KMS-11 (cell line): Measurements from ENCODE around the gene TMEM225B.

Experiments
- H2AFZ ChIP-seq: fragments of 200-600 bp; sonication (generic); 2 replicates; pipeline ENCODE4 v1.6.1; 2016; ENCODE audit warnings: antibody characterized with exemption, mixed run types, low read depth
- H3K27ac ChIP-seq: fragments of 200-600 bp; sonication (generic); 2 replicates; pipeline ENCODE4 v1.6.1; 2016; ENCODE audit warnings: mild to moderate bottlenecking, mixed run types
- H3K27me3 ChIP-seq: fragments of 200-600 bp; sonication (generic); 2 replicates; pipeline ENCODE4 v1.6.1; 2017; ENCODE audit warnings: mild to moderate bottlenecking, low read depth, mixed run types, moderate library complexity; ENCODE audit not compliant: insufficient read depth
- H3K36me3 ChIP-seq: fragments of 200-600 bp; sonication (generic); 2 replicates; pipeline ENCODE4 v1.6.1; 2017; ENCODE audit warnings: mild to moderate bottlenecking, mixed run types; ENCODE audit not compliant: insufficient read depth
- H3K4me1 ChIP-seq: fragments of 200-600 bp; sonication (generic); 2 replicates; pipeline ENCODE4 v1.6.1; 2016; ENCODE audit warnings: mild to moderate bottlenecking, low read depth, mixed run types; ENCODE audit not compliant: poor library complexity, severe bottlenecking
- H3K4me2 ChIP-seq: fragments of 200-600 bp; sonication (generic); 2 replicates; pipeline ENCODE4 v1.7.0; 2016; ENCODE audit warnings: mild to moderate bottlenecking, mixed run types
- H3K4me3 ChIP-seq: fragments of 200-600 bp; sonication (generic); IDR thresholded peaks from 2 replicates; pipeline ENCODE4 v1.6.1; 2017; ENCODE audit warnings: low read depth, low read length, mixed read lengths; ENCODE audit not compliant: insufficient read depth
- H3K79me2 ChIP-seq: fragments of 200-600 bp; sonication (generic); 2 replicates; pipeline ENCODE4 v1.6.1; 2016; ENCODE audit warnings: low read depth, mixed run types; ENCODE audit not compliant: insufficient read depth
- H3K9ac ChIP-seq: fragments of 200-600 bp; sonication (generic); 2 replicates; pipeline ENCODE4 v1.6.1; 2016; ENCODE audit warnings: mild to moderate bottlenecking, mixed run types
- H4K20me1 ChIP-seq: fragments of 200-600 bp; sonication (generic); 2 replicates; pipeline ENCODE4 v1.6.1; 2016; ENCODE audit warnings: mild to moderate bottlenecking, mixed run types; ENCODE audit not compliant: insufficient read depth
- TF ChIP-seq, protein P1 (sequence below): fragments of 200-600 bp; sonication (generic); conservative IDR thresholded peaks from 2 replicates; pipeline ENCODE4 v1.6.1; 2017; ENCODE audit warnings: low read depth, mild to moderate bottlenecking, antibody characterized with exemption, low read length, moderate library complexity, mixed read lengths

TMEM225B gene

GRCh38 chr7:99624484-99624883, 26.4 kb downstream of the TMEM225B start:
- TF ChIP-seq, protein P1, sequence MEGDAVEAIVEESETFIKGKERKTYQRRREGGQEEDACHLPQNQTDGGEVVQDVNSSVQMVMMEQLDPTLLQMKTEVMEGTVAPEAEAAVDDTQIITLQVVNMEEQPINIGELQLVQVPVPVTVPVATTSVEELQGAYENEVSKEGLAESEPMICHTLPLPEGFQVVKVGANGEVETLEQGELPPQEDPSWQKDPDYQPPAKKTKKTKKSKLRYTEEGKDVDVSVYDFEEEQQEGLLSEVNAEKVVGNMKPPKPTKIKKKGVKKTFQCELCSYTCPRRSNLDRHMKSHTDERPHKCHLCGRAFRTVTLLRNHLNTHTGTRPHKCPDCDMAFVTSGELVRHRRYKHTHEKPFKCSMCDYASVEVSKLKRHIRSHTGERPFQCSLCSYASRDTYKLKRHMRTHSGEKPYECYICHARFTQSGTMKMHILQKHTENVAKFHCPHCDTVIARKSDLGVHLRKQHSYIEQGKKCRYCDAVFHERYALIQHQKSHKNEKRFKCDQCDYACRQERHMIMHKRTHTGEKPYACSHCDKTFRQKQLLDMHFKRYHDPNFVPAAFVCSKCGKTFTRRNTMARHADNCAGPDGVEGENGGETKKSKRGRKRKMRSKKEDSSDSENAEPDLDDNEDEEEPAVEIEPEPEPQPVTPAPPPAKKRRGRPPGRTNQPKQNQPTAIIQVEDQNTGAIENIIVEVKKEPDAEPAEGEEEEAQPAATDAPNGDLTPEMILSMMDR = no peak
- H3K36me3 ChIP-seq = peaks cover 6% of the 10 kb centered on the region; the same call in 1 of the 2 replicates
- H2AFZ ChIP-seq = no peak overlapping the region
- no peaks in the 10 kb centered on the region for H3K27me3 ChIP-seq
- no peaks in the 10 kb centered on the region for H3K79me2 ChIP-seq
- H3K4me2 ChIP-seq = no peak overlapping the region
- H3K4me1 ChIP-seq = no peaks in the 10 kb centered on the region
- H3K4me3 ChIP-seq = no peak overlapping the region
- no peak overlapping the region for H3K27ac ChIP-seq
- H3K9ac ChIP-seq = no peak overlapping the region
- H4K20me1 ChIP-seq = no peaks in the 10 kb centered on the region

GRCh38 chr7:99625321-99625720, 27.3 kb downstream of the TMEM225B start:
- H3K4me1 ChIP-seq = no peaks in the 10 kb centered on the region
- no peaks in the 10 kb centered on the region for H3K27me3 ChIP-seq
- TF ChIP-seq, protein P1 = no peak
- H4K20me1 ChIP-seq = no peaks in the 10 kb centered on the region
- no peaks in the 10 kb centered on the region for H3K79me2 ChIP-seq
- H3K4me2 ChIP-seq = no peak overlapping the region
- H2AFZ ChIP-seq = no peak overlapping the region
- no peaks in the 10 kb centered on the region; the same call in 1 of the 2 replicates for H3K36me3 ChIP-seq
- no peak overlapping the region for H3K4me3 ChIP-seq
- H3K9ac ChIP-seq = no peak overlapping the region
- no peak overlapping the region for H3K27ac ChIP-seq

- H3K36me3 ChIP-seq = no peaks in the 10 kb centered on the region; the same call in 1 of the 2 replicates
- H3K4me2 ChIP-seq = no peak overlapping the region
These were observed 27.9 kb downstream of the TMEM225B start for GRCh38 chr7:99625961-99626360.

GRCh38 chr7:99626661-99627060, 28.6 kb downstream of the TMEM225B start:
- H3K27ac ChIP-seq = no peak overlapping the region
- no peak overlapping the region for H3K4me2 ChIP-seq
- no peaks in the 10 kb centered on the region for H3K27me3 ChIP-seq
- H3K9ac ChIP-seq = no peak overlapping the region
- TF ChIP-seq, protein P1 = no peak
- H3K36me3 ChIP-seq = no peaks in the 10 kb centered on the region; the same call in 1 of the 2 replicates
- no peaks in the 10 kb centered on the region for H3K4me1 ChIP-seq
- H3K79me2 ChIP-seq = no peaks in the 10 kb centered on the region
- H2AFZ ChIP-seq = no peak overlapping the region
- H4K20me1 ChIP-seq = no peaks in the 10 kb centered on the region
- H3K4me3 ChIP-seq = no peak overlapping the region

More at GRCh38 chr7:99625961-99626360, 27.9 kb downstream of the TMEM225B start:
- Histone ChIP-seq H2AFZ (no peak overlapping the region), H3K27ac (no peak overlapping the region), H4K20me1 (no peaks in the 10 kb centered on the region), H3K79me2 (no peaks in the 10 kb centered on the region), H3K9ac (no peak overlapping the region), H3K4me1 (no peaks in the 10 kb centered on the region), H3K4me3 (no peak overlapping the region), H3K27me3 (no peaks in the 10 kb centered on the region)
- TF ChIP-seq, protein P1 = no peak
